GM19455 (cell line): ENCODE measurements around the gene UBR3.
A peak's percentile ranks its signal among the peaks of the same experiment; 100 is the strongest.
"Not testable (repeated sequence)": the region's sequence is repeated elsewhere in the genome, so short reads cannot be mapped to it uniquely, and the experiment has no call there.

Experiments used
- ATAC-seq: cut with Tn5 transposase; IDR thresholded peaks from one replicate; pipeline ENCODE4 v1.9.1; 2021; ENCODE audit not compliant: unreplicated experiment

The UBR3 gene

GRCh38 chr2:169827272-169828140, at the start of gene UBR3:
TSS of gene UBR3 (plus strand) at chr2:169827454. CDS start at chr2:169827508, 54 bp downstream.
- peak; percentile 78 for ATAC-seq

GRCh38 chr2:169778446-169778845, 48.8 kb upstream of the UBR3 start:
- ATAC-seq: no peak

- no peak for ATAC-seq
These were observed 45.8 kb upstream of the UBR3 start for GRCh38 chr2:169781249-169782013.

GRCh38 chr2:169782513-169782912, 44.7 kb upstream of the UBR3 start:
- ATAC-seq: no peak

- ATAC-seq: no peak
These were observed 36.7 kb upstream of the UBR3 start for GRCh38 chr2:169790581-169790980.

- ATAC-seq: no peak
These were observed 32.1 kb upstream of the UBR3 start for GRCh38 chr2:169795181-169795580.

- no peak for ATAC-seq
These were observed 30.8 kb upstream of the UBR3 start for GRCh38 chr2:169796441-169796840.

- no peak for ATAC-seq
These were observed 29.7 kb upstream of the UBR3 start for GRCh38 chr2:169797601-169798000.

GRCh38 chr2:169798397-169798717, 28.9 kb upstream of the UBR3 start:
- ATAC-seq: no peak

GRCh38 chr2:169798718-169799592, 28.3 kb upstream of the UBR3 start, which contains the start of gene SSB:
TSS of gene SSB (plus strand) at chr2:169798871. CDS start at chr2:169800961, 2,090 bp downstream.
- ATAC-seq: peak; percentile 96

GRCh38 chr2:169803480-169803879, 23.8 kb upstream of the UBR3 start:
- no peak for ATAC-seq

GRCh38 chr2:169806586-169806985, 20.7 kb upstream of the UBR3 start:
- ATAC-seq: no peak

- no peak for ATAC-seq
These were observed 19.0 kb upstream of the UBR3 start for GRCh38 chr2:169808221-169808620.

- ATAC-seq: no peak
These were observed 11.4 kb upstream of the UBR3 start for GRCh38 chr2:169815849-169816248.

- ATAC-seq: not testable (repeated sequence)
These were observed 10.3 kb upstream of the UBR3 start for GRCh38 chr2:169816961-169817360.

- ATAC-seq: not testable (repeated sequence)
These were observed 9.9 kb upstream of the UBR3 start for GRCh38 chr2:169817369-169817768.

- no peak for ATAC-seq
These were observed 9.0 kb upstream of the UBR3 start for GRCh38 chr2:169818241-169818640.

GRCh38 chr2:169819106-169819505, 8.1 kb upstream of the UBR3 start:
- ATAC-seq: no peak

GRCh38 chr2:169820101-169820500, 7.2 kb upstream of the UBR3 start:
- ATAC-seq: not testable (repeated sequence)

GRCh38 chr2:169822036-169822435, 5.2 kb upstream of the UBR3 start:
- no peak for ATAC-seq

GRCh38 chr2:169822785-169823392, 4.4 kb upstream of the UBR3 start:
- no peak for ATAC-seq
